Measurements from ENCODE around the gene ABI3BP.
"Not testable (repeated sequence)": the region's sequence is repeated elsewhere in the genome, so short reads cannot be mapped to it uniquely, and the experiment has no call there.

The ABI3BP gene

DNA sequence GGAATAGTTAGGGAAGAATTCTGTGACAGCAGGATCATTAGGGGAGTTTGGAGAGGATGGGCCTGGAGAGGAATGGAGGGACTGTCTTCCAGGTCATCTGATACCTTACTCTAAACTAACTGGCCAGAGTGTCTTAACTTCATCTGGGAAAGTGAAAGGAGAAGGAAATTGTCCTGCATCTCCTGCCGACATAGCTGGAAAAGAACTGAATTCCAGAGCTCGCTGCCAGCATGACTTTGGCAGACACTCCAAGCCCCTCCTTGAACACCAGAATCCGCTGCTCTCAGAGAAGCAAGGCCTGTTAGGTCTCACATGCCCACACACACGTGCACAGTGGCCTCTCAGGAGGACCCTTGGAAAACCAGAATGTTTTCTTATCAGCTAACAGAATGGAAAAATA is 10.5 kb downstream of the ABI3BP start:
- DNase-seq = no peak

DNA sequence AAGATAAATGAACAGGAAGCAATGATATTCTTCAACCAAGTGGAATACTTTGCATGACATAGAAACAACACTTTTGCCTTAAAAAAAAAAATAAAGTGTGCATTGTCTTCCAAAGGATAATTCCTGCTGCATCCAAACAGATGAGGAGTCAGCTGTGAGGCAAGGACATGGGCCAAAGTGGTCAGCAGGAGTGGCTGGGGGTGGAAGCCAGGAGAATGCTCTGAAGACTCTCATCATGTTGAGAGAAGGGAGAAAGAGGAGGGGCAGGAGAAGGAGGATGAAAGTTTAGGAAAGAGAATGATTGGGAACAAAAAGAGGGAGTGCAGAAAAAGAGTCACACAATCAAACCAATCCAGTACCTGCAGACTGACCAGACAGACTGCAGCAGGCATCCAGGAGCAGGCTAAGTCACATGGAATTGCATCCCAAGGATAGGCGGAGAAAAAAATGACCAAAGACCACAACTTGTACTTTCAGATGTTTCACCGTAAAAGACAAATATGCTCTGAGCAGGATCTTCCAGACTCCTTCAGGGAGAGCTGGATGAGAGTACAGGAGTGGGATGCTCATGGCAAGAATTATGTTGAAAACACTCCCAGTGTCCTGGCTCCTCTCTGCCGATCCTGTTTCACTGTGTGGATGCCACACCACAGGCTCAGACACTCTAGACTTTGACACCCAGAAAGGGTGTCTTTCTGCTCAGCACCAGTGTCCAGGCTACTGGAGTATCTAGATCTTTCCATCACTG is 11.9 kb downstream of the ABI3BP start:
- no peak for DNase-seq

DNA sequence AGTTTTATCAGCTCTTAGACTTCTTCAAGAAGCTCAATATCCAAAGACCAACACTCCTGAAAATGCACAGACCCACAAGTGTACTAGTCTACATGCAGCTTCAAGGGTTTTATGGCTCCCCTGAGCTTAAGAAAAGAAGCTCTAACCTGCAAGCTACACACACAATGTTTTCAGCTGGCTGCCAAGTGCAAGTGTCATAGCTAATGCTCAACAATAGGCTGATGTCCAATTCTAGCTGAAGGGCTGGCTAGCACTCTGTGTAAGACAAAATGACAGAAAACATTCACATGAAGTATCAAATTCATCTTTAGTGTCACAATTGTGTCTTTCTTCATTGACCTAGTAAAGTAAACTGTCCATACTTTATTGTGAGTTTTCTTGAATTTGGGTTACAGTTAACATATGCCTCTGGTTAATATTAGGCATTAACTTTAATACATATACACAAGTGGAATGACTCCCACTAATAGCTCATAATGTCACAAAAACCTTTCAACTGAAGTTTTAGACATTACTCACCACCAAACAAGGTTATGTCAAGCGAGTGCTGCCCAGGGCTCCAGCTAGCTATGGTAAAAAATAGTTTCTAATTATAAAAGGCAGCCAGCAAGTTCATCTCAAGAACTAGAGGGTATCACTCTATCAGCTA is 15.1 kb downstream of the ABI3BP start:
- DNase-seq = no peak

DNA sequence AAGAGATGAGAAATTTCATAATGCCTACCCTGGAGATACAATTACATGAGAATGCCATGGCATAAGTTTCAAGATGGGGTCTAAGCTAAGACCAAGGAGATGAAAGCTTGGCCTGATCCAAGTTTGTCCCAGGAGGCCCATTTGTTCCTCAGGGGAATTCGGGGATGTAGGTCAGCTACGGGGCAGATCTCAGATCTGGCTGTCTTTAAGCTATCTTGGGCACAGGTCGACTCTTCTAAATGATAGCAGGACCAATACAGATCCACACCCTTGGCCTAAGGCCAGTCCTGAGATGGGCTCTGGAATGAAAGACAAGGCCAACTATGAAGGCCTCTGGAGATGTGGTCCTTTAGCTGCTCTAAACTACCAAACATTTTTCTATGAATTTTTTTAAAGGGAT is 16.6 kb downstream of the ABI3BP start:
- DNase-seq = no peak

DNA sequence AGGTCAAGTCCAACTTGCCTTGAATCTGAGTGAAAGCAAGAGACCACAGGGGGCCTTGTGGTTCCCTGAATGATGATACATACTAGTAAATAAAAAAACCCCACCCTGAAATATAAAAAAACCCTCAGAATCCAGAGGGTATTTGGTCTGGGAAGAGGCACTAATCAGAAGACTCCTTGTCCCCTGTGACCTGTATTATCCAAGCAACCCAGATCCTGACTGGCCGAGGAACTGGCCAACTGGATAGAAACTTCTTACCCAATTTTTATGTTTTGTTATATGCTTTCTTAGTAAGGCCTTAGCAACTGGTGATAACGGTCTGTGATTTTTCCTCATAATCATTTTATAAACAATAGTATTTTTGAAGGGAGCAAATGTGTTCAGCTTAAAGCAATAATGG is 17.5 kb downstream of the ABI3BP start:
- no peak for DNase-seq

DNA sequence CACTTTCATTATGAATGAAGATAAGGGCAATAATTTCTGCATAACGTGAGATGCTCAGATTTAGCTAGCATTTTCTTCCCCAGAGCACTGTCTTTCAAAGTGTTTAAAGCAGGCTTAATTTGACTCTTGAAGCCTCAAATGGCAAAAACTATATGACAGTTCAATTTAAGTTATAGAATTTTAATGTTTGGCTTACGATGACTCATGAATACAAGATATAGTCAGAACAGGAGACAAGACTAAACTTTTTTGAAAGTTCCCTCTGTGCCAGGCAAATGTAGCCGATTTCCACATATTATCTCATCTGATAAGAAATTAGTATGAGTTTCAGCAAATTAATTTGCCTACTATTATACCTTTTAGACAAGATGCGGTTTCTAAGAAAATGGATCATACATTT is 19.6 kb downstream of the ABI3BP start:
- DNase-seq = no peak

DNA sequence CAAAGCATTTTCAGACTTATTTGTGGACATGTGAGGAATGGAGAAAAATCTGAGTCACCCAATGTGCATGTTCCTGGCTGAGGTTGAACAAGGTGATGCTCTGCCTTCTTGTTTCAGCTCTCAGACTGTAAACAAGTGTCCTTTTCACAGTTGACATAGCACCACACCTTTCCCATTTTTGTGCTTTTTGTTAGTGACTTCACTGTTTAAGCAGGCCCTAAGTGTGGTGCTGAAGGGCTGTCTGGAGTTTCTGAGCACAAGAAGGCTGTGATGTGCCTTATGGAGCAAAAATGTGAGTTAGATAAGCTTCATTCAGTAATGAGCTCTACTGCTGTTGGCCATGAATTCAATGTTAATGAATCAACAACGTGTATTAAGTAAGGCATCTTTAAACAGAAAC is 20.4 kb downstream of the ABI3BP start:
- DNase-seq = no peak

DNA sequence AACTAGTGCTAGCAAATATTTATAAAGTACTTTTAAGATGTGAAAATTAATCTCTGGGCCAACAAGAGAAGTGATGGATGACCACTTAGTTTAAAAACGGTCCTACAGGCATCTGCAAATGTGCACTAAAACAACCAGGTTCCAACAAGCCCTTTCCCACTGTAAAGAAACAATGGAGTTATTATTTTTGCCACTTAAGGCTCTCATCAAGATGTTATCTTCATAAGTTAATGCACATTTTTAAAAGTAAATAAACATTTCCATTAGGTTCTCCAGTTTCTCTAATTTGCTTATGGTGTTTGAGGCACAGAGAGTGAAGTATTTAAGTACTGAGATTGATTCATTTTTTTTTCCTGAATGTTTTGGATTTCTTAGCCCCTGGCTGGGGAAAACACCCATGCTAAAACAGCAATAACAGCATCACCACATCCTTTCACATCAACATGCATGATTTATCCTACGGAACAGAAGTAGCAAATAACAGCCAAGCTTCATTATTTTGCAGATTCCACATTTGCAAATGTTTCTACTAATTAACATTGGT is 20.8 kb downstream of the ABI3BP start:
- DNase-seq = no peak

DNA sequence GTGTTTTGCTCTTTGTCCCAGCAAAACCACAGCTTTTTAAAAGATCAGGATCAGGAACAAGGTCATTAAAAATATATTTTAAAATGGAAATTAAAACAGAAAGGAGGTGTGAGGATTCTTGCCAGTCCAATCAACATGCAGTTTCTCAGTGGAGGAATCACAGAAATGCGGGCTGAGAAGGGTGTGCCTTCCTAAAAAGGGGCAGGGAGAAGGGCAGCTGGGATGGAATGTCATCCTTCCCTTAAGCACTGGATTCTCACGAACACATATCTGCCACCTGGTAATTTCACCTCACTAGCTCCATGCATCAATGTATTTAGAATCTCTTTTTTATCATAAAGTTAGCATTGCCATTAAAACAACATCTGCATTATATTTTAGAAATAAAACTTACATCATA is 21.4 kb downstream of the ABI3BP start:
- DNase-seq = no peak

DNA sequence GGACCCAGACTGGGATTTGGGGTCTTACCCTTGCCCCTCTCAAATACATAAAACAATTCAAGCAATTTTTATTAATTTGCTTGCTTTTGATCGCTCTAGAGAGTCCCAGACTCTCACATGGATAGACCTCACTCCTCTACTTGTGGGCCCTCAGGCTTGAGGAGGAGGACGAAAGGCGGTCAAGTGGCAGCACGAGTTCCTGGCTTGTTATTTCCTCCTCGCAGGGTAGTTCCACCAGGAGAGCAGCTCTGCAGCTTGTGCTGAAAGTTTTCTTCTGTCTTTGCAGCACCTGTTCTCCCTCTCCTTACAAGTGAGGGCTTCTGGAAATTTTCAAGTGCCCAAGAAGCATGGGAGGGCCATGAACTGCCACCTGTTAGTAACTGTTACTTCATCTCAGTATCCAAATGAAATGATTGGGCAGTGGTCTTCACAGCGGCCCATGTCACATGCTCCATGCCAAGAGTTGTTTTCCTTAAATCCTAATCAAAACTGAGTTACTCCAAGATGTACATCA is 22.7 kb downstream of the ABI3BP start:
- DNase-seq = no peak

DNA sequence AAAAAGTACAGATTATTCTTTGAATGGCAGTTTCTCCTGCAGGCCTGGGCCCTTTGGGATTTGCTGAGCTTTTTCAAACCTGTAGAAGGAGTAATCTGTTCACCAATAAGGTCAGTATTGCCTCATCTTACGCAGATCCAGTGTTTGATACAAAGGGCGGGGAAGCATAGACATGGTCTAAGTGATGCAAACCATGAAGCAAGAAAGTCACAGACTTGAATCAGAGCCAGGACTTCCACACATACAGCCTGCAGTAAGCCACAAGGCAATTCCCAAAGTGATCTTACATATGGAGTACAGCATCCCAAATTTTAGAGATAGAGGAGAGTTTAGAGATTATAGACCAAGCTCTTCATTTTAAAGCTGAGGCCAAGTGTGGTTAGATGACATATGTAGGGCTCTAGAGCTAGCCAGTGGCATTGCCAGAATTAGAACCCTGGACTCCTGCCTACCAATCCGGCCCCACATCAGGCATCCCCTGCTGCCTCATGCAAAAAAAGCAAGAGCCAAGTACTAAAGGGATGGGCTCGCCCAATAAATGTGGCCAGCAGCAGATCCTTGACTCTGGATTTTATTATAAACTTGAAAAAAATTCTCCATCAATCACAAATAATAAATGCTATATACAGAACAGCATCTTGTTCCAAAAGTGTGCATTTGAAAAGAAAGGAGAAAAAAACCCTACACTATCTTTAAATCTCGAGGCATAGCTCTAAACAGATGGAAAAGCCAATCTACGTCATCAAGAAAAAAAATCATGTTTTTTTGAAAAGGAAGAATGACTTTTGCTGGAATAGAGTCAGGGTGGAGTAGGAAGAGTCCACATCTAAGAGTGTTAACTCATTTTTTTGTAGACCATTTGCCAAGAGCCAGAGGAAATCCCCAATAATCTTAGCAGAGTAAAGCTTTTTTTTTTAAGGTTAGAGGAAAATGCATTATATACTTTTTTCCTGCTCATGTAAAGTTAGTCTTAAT is 24.0 kb downstream of the ABI3BP start:
- DNase-seq = no peak

DNA sequence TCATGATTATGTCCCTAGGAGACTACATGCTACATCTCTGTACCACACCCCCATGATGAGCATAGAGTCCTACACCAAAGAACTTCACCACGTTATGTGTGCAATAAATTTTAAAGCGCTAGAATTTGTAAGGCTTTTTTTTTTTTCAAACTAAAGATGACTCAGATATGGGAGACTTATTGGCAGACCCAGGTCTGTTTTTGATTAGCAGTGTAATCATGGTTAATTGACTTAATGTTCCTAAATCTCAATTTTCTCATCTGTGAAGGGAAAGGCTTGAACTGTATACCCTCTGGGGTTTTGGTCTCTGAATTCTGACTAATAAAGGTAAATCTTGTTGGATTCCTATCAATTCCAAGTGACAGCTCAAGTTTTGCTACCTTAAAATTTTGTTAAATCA is 26.4 kb downstream of the ABI3BP start:
- no peak for DNase-seq

DNA sequence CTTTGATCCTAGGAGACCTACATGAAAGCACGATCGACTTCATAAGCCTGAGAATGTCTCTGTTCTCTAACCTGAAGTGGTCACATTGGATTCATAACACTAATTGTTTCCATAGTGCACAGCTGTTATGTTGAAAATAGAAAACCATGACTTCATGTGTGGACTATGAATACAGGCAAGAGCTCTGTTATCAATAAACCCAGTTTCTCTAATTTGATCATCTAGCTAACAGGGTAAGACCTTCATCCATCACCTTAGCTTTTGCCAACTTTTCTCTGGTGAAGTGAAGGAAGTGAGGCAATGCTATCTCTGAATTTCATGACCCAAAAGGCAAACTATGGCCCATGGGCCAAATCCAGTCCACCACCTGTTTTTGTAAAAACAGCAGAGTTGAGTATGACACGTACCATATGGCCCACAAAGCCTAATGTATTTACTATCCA is 27.2 kb downstream of the ABI3BP start:
- DNase-seq = no peak

DNA sequence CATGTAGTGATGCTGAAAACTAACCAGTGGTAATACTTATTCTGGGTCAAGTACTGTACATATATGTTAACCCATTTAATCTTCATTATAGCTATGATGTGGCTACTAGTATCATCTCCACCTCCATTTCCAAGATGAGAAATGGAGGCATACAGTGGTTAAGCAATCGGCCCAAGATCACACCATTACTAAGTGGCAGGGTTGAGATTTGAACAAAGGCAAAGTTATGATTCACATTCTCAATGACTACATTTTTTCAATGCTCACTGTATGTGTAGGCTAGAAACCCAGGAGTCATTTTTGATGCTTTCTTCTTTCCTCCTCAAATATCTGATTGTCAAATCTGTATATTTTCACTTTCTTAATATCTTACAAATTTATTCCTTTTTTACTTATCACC is 30.2 kb downstream of the ABI3BP start:
- DNase-seq = no peak

DNA sequence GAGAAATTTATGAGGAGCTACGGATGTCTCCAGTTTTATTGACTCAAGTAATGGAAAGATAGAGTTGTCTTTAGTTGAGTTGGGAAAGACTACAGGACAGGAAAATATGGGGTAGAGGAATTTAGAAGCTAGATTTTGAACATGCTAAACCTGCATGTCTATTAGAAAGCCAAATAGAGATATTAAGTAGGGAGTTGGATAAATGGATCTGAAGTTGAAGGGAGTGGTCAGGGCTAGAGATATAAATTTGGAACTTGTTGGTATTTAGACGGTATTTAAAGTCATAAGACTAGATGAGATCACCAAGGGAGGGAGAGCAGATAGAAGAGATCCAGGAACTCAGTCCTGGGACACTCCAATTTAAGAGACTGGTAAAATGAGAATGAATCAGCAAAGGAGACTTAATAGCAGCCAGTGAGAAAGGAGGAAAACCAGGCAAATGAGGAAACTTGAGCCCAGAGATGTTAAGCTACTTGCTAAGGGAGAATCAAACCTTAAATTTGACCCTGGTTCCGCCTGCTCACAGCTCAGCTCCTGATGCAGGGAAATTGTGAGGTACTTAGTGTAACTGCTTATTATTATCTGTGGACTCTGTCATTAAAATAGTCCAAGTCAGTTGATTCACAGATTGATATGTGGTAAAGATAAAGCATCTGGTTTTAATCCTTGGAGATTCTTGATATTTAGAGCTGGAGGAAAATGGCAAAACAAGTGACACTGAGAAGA is 35.8 kb downstream of the ABI3BP start:
- DNase-seq = no peak

DNA sequence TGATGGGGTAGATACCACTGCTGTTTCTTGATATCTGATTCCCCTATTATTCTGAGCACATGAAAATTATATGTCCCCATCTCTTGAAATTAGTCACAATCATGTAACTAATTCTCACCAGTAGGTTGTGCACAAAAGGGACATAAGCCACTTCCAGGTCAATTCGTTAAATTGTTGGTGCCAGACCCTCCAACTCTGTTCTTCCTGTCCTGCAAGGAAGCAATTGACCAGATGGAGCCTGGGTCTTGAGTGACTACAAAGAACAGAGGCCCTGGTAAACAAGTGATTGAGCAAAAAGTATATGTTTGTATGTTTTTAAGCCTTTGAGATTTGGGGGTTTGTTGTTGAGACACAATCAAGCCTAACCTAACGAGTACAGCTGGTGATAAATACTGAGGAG is 36.9 kb downstream of the ABI3BP start:
- DNase-seq = no peak

DNA sequence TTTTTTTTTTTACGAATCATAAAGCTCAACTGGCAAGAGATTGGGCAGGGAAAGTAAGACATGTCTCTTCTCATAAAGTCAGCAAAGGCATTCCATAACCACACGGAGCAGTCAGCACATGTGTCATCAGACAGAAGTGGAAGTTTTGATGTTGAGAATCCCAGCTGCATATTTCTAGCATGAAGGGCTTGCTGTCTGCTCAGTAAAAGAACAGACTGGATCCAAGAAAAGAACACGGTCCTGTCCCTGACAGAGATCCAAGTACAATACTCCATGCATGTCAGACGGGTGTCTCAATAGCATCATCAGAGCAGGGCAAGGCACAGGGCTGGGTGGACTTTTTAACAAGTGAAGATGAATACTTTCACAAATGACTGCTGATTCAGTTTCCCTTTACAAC is 38.2 kb downstream of the ABI3BP start:
- no peak for DNase-seq

DNA sequence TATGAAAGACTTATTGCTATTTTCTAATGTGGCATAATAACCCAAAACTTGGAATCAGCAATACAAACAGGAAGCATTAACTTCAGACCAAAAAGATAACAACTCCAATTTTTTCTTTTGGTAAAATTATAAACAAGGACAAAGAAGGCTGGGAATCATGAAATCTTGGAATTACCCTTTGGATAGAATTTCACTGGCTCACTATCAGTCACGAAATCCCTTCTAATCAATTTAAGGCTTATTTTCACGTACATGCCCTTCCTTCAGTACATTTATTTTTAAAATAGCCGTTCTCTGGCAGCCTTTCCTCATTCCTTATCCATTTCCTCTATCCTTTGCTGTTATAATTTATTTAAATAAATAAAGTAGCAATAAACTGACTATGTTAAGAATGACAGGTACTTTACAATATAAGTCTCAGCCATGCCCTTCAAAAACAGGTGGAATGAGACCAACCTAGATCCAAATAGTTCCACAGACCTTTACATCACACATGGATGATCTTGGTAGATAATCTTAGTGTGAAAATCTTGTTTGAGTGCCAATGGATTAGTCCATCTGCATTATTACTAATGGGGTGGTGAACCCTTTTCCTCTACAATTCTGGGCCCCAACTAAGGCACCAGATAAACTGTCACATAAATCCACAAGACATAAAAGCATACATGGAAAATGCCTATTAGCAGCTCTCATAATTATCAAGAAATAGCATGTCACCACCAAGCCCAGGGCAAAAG is 38.9 kb downstream of the ABI3BP start:
- DNase-seq = no peak

DNA sequence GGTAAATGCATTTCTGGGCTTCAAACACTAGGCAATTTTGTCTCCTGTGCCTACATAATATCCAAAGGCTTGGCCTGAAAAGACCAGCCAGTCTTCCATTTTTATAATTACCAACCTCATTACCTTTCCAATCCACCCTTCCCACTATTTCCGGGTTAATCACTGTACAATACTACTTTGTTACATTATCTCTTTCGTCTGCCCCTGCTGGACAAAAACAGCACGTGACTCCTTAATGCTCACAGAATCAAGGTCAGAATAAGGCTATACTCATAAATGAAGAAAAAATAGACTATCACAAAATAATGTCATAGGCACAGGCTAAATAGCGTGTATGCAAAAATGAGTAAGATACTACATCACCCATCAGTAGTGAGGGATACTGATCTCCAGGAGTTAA is 40.1 kb downstream of the ABI3BP start:
- DNase-seq = no peak

DNA sequence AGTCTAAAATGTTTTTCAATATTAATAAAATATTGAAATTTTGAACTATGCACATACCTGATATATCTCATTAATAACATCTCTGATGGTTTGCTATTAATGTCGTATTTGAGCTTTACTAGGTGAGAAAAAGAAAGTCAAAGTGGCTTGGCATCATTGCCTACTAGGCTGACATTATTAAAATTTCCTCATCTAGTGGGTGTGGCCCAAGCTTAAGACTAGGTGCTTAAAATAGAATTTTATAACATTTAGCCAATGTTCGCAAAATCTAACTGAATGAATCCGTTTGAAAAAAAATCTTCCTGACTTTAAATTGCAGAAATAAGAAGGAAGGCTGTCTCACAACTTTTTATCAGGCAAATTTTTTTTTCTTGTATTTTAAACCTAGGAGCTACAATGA is 46.1 kb downstream of the ABI3BP start:
- DNase-seq = no peak

DNA sequence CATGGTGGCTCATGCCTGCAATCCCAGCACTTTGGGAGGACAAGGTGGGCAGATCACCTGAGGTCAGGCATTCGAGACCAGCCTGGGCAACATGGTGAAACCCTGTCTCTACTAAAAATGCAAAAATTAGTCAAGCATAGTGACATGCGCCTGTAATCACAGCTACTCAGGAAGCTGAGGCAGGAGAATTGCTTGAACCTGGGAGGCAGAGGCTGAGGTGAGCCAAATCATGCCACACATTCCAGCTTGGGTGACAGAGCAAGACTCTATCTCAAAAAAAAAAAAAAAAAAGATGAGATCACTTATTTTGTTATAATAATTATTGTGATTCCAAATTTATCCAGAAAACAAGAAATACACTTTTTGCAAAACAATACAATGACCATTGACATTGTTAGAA is 47.1 kb downstream of the ABI3BP start:
- not testable (repeated sequence) for DNase-seq

DNA sequence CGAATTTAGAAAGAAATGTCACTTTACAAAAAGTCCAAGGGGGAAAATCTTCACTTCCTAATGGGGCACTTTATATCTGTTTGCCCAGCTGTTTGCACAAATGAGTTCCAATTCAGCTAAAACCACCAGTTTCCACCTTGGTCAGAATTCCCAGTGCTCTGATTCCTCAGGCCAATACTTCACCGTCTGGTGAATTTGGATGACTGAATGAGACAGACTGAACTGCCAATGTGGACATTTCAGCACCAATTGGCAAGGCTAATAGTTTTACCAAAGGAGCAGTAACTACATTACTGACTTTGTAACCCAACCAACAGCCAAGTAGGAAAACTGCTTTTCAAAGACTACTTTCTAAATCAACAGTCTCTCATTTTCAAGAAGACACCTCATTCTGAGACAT is 51.8 kb downstream of the ABI3BP start:
- DNase-seq = no peak

Data from cortex of kidney (tissue), 1 donor.